Esophagus squamous epithelium (tissue), 4 donors: ENCODE results near the gene UBE3B.

ENCODE experiments used
- POLR2A ChIP-seq, 4 donors: fragments of 450-650 bp; IDR thresholded peaks; one replicate each; pipeline ENCODE4 v1.6.1; 2017; ENCODE audit warnings: antibody characterized with exemption in 4 of 4, mild to moderate bottlenecking in 4 of 4, moderate library complexity in 3 of 4
- TF ChIP-seq, protein P1 (sequence below), 6 experiments: fragments of 450-650 bp in 4 of 6; fragments of 200-600 bp in 2 of 6; sonication (generic) in 2 of 6; IDR thresholded peaks; one replicate each; pipeline ENCODE4 v1.5.1; 2016 to 2019; ENCODE audit warnings: antibody characterized with exemption in 6 of 6, mild to moderate bottlenecking in 4 of 6, moderate library complexity in 4 of 6

- TF ChIP-seq, protein P1, sequence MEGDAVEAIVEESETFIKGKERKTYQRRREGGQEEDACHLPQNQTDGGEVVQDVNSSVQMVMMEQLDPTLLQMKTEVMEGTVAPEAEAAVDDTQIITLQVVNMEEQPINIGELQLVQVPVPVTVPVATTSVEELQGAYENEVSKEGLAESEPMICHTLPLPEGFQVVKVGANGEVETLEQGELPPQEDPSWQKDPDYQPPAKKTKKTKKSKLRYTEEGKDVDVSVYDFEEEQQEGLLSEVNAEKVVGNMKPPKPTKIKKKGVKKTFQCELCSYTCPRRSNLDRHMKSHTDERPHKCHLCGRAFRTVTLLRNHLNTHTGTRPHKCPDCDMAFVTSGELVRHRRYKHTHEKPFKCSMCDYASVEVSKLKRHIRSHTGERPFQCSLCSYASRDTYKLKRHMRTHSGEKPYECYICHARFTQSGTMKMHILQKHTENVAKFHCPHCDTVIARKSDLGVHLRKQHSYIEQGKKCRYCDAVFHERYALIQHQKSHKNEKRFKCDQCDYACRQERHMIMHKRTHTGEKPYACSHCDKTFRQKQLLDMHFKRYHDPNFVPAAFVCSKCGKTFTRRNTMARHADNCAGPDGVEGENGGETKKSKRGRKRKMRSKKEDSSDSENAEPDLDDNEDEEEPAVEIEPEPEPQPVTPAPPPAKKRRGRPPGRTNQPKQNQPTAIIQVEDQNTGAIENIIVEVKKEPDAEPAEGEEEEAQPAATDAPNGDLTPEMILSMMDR (IDR thresholded peaks at IDR 0.05), result no peak
- TF ChIP-seq POLR2A (IDR thresholded peaks at IDR 0.05), result no peak
Observed at GRCh38 chr12:109451400-109451799, 26.0 kb upstream of the UBE3B start.
